H1 (cell line): ENCODE data around the gene MUC16.

Source experiments
- EP300 ChIP-seq, 2 experiments: IDR thresholded peaks; 1 replicate in 1 of 2; 2 replicates in 1 of 2; pipeline ENCODE4 v1.6.1; 2011 to 2012; ENCODE audit warnings: low read depth in 2 of 2, low read length in 2 of 2, mild to moderate bottlenecking in 2 of 2, borderline replicate concordance in 1 of 2, inconsistent platforms in 1 of 2, moderate library complexity in 1 of 2
- GTF2F1 ChIP-seq: IDR thresholded peaks from 2 replicates; pipeline ENCODE4 v1.6.1; 2012; ENCODE audit warnings: low read depth, low read length, improper control_type of control experiment, borderline replicate concordance
- TEAD4 ChIP-seq: IDR thresholded peaks from 2 replicates; pipeline ENCODE4 v1.6.1; 2012; ENCODE audit warnings: low read depth, low read length, inconsistent platforms, mixed read lengths
- TF ChIP-seq, protein P1 (sequence below), 3 experiments: IDR thresholded peaks; 1 replicate in 2 of 3; 2 replicates in 1 of 3; pipeline versions ENCODE4 v1.5.1 to v1.6.1; 2011; ENCODE audit warnings: low read length in 3 of 3, mild to moderate bottlenecking in 3 of 3, inconsistent platforms in 2 of 3, low read depth in 1 of 3, moderate library complexity in 1 of 3; ENCODE audit not compliant: insufficient read depth in 1 of 3; ENCODE audit errors: control extremely low read depth in 1 of 3
- TF ChIP-seq, protein P2 (sequence below): IDR thresholded peaks from 2 replicates; pipeline ENCODE4 v1.6.1; 2012; ENCODE audit warnings: inconsistent platforms

DNA sequence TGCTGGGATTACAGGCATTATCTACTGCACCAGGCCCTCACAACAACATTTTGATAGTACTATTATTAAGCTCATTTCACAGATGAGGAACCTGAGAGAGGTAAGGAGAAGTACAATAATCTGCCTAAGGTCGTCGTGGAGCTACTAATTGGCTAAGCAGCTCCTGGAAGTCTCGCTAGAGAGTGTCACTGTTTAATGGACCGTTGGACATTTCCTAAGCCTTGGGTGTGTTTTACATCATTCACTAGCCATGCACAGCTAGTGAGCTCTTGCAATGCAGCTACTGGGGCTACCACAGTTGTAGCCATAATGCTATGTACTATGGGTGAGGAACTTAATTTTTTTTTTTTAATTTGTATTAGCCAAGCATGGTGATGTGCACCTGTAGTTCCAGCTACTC lies 42.7 kb upstream of the MUC16 start:
- TF ChIP-seq TEAD4, result no peak
- TF ChIP-seq, protein P1, sequence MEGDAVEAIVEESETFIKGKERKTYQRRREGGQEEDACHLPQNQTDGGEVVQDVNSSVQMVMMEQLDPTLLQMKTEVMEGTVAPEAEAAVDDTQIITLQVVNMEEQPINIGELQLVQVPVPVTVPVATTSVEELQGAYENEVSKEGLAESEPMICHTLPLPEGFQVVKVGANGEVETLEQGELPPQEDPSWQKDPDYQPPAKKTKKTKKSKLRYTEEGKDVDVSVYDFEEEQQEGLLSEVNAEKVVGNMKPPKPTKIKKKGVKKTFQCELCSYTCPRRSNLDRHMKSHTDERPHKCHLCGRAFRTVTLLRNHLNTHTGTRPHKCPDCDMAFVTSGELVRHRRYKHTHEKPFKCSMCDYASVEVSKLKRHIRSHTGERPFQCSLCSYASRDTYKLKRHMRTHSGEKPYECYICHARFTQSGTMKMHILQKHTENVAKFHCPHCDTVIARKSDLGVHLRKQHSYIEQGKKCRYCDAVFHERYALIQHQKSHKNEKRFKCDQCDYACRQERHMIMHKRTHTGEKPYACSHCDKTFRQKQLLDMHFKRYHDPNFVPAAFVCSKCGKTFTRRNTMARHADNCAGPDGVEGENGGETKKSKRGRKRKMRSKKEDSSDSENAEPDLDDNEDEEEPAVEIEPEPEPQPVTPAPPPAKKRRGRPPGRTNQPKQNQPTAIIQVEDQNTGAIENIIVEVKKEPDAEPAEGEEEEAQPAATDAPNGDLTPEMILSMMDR (IDR thresholded peaks at IDR 0.05; ENCODE audit: control extremely low read depth in 1 of 3, insufficient read depth in 1 of 3, low read depth in 1 of 3, low read length in 3 of 3), result no peak
- no peak for TF ChIP-seq EP300 (IDR thresholded peaks at IDR 0.05; ENCODE audit: borderline replicate concordance in 1 of 2, low read depth in 2 of 2, low read length in 2 of 2)
- TF ChIP-seq, protein P2, sequence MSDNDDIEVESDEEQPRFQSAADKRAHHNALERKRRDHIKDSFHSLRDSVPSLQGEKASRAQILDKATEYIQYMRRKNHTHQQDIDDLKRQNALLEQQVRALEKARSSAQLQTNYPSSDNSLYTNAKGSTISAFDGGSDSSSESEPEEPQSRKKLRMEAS, result no peak
- no peak for TF ChIP-seq GTF2F1
